Natural killer cell (primary cell): ENCODE results near the gene SMAD4. TPM values are rescaled to one million over a fixed set of nuclear protein-coding genes. Genes with fewer than 3 reads are reported as not detected.

Experiments used
- ATAC-seq, 3 donors: fragments of 150-1000 bp in 2 of 3; fragments of 200-7000 bp in 1 of 3; cut with Tn5 transposase; 1 replicate in 1 of 3; 2 replicates in 2 of 3; pipeline ENCODE4 v1.10.0; 2021; ENCODE audit warnings: mild to moderate bottlenecking in 2 of 3, moderate library complexity in 2 of 3
- DNase-seq, 2 donors: peaks; one replicate each; pipeline versions ENCODE4 v3.0.0 to v3.0.0-alpha.2; 2013 to 2021; ENCODE audit warnings: mixed read lengths in 1 of 2
- H3K27ac ChIP-seq: one replicate; pipeline ENCODE4 v1.5.1; 2013; ENCODE audit warnings: mild to moderate bottlenecking, low read length
- H3K27me3 ChIP-seq: one replicate; pipeline ENCODE4 v1.6.1; 2013; ENCODE audit warnings: low read length; ENCODE audit not compliant: control insufficient read depth, insufficient read depth
- H3K36me3 ChIP-seq: one replicate; pipeline ENCODE4 v1.6.1; 2013; ENCODE audit warnings: low read length; ENCODE audit not compliant: control insufficient read depth, insufficient read depth
- H3K4me1 ChIP-seq: one replicate; pipeline ENCODE4 v1.6.1; 2013; ENCODE audit warnings: low read length; ENCODE audit not compliant: control insufficient read depth, insufficient read depth
- H3K4me3 ChIP-seq: one replicate; pipeline ENCODE4 v1.5.1; 2013; ENCODE audit warnings: low read length
- H3K9me3 ChIP-seq: one replicate; pipeline ENCODE4 v1.6.1; 2013; ENCODE audit warnings: low read length; ENCODE audit not compliant: control insufficient read depth, insufficient read depth
- H3K27ac Mint-ChIP-seq, 2 donors: one replicate each; pipeline ENCODE4 v1.8.0; 2022; ENCODE audit warnings: mild to moderate bottlenecking in 2 of 2, mixed read lengths in 2 of 2, moderate library complexity in 1 of 2
- H3K27me3 Mint-ChIP-seq, 2 donors: one replicate each; pipeline ENCODE4 v1.8.0; 2022; ENCODE audit warnings: low read depth in 2 of 2, mixed read lengths in 2 of 2
- H3K36me3 Mint-ChIP-seq: one replicate; pipeline ENCODE4 v1.8.0; 2022; ENCODE audit warnings: mixed read lengths
- H3K4me1 Mint-ChIP-seq, 2 donors: one replicate each; pipeline ENCODE4 v1.8.0; 2022; ENCODE audit warnings: mixed read lengths in 2 of 2
- H3K4me3 Mint-ChIP-seq: one replicate; pipeline ENCODE4 v1.8.0; 2022; ENCODE audit warnings: mild to moderate bottlenecking, moderate library complexity, mixed read lengths
- H3K9me3 Mint-ChIP-seq, 2 donors: one replicate each; pipeline ENCODE4 v1.8.0; 2022; ENCODE audit warnings: mixed read lengths in 2 of 2
- WGBS: methylation state at CpG from one replicate; pipeline ENCODE4 v1.1.7; 2013; ENCODE audit warnings: missing lambda C conversion rate; ENCODE audit not compliant: insufficient coverage; 5-methylcytosine and 5-hydroxymethylcytosine counted together
- intact Hi-C: fragments of 100-400 bp; cut with micrococcal nuclease; formaldehyde crosslinking; loops from one replicate; pipeline ENCODE4 v1.14.2; 2022
- total RNA-seq, 4 donors: library from RNA; stranded (reverse); fragments of 120-200 nt in 1 of 4; gene quantifications; one replicate each; pipeline versions ENCODE4 v1.2.3 to v1.2.4, GENCODE V29; 2013 to 2022
- TF ChIP-seq, protein P1 (sequence below): fragments of 200-600 bp; IDR thresholded peaks from one replicate; pipeline ENCODE4 v1.8.0; 2022; ENCODE audit warnings: antibody characterized with exemption

SMAD4 gene
- total RNA-seq, 3 donors from 2014 or later (not counting 1 experiment from before 2014, with no cell fraction given): 63.4 to 92.7 (median 73.8) TPM

DNA sequence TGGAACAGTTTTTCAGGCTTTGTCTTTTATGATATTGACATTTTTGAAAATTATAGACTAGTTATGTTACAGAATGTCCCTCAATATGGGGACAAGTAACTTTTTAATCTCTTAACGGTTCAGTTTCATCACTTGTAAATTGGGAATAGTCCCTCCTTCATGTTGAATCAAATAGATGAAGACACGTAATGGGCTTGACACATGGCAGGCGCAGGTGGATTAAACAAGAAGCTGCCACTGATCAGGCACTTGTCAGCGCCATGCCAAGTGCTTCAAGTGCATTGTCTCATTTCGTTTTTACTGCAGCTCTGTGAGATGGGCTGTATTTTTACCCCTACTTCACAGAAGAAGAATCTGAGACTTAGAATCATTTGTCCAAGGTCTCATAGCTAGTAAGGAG, 9.5 kb upstream of the SMAD4 start:
- no peaks in the 10 kb centered on the region for H3K27me3 Mint-ChIP-seq

DNA sequence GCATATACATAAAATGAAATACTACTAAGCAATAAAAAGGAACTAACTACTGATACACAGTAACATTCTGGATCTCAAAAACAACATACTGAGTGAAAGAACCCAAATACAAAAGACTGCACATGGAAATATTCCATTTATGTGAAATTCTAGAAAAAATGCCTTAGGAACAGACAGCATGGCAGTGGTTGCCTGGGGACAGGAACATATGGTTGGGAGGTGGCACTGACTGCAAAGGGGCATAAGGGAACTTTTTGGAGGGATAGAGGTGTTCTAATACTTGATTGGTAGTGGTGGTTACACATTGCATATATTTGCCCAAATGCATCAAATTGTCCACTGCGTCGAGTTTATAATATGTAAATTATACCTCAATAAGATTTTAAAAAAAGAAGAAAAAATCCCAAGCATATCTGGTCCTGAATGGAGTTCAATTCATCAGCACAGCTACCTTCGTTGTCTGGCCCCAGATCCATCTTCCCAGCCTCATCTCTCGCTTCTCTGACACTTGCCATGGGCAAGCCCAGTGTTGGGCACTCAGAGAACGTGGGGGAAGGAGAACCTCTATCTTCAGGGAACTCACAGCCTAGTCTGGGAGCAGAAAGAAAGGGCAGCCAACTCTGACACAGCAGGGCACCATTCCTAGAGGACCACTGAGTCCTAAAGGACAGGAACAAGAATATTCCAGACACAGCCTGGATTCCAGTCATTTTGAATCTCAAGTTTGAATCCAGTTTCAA, 8.6 kb upstream of the SMAD4 start:
- DNase-seq (no peak), ATAC-seq (no peak)
- TF ChIP-seq, protein P1, sequence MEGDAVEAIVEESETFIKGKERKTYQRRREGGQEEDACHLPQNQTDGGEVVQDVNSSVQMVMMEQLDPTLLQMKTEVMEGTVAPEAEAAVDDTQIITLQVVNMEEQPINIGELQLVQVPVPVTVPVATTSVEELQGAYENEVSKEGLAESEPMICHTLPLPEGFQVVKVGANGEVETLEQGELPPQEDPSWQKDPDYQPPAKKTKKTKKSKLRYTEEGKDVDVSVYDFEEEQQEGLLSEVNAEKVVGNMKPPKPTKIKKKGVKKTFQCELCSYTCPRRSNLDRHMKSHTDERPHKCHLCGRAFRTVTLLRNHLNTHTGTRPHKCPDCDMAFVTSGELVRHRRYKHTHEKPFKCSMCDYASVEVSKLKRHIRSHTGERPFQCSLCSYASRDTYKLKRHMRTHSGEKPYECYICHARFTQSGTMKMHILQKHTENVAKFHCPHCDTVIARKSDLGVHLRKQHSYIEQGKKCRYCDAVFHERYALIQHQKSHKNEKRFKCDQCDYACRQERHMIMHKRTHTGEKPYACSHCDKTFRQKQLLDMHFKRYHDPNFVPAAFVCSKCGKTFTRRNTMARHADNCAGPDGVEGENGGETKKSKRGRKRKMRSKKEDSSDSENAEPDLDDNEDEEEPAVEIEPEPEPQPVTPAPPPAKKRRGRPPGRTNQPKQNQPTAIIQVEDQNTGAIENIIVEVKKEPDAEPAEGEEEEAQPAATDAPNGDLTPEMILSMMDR: no peak
- no peak overlapping the region for H3K27ac Mint-ChIP-seq
- peaks cover 2% of the 10 kb centered on the region for H3K36me3 ChIP-seq
- H3K4me3 ChIP-seq: no peak overlapping the region
- H3K27me3 Mint-ChIP-seq: no peaks in the 10 kb centered on the region
- intact Hi-C loops: no loop called here
- 97% methylated on average over 3 of the region's 5 CpGs for WGBS
- no peaks in the 10 kb centered on the region for H3K36me3 Mint-ChIP-seq
- no peak overlapping the region for H3K27ac ChIP-seq
- no peaks in the 10 kb centered on the region for H3K9me3 Mint-ChIP-seq
- no peak overlapping the region for H3K4me3 Mint-ChIP-seq
- peaks cover 11% of the 10 kb centered on the region in 2 donors for H3K4me1 Mint-ChIP-seq
- no peaks in the 10 kb centered on the region for H3K4me1 ChIP-seq
- no peaks in the 10 kb centered on the region for H3K27me3 ChIP-seq
- no peaks in the 10 kb centered on the region for H3K9me3 ChIP-seq

More for the DNA sequence above, 9.5 kb upstream of the SMAD4 start:
- H3K9me3 Mint-ChIP-seq: no peaks in the 10 kb centered on the region
- Histone ChIP-seq H3K4me1 (no peaks in the 10 kb centered on the region), H3K27me3 (no peaks in the 10 kb centered on the region), H3K9me3 (no peaks in the 10 kb centered on the region), H3K4me3 (no peak overlapping the region), H3K36me3 (peaks cover 2% of the 10 kb centered on the region), H3K27ac (no peak overlapping the region)
- H3K27ac Mint-ChIP-seq: no peak overlapping the region
- no peaks in the 10 kb centered on the region for H3K36me3 Mint-ChIP-seq
- intact Hi-C loops: no loop called here
- no peak overlapping the region for H3K4me3 Mint-ChIP-seq
- no peak for ATAC-seq
- H3K4me1 Mint-ChIP-seq: peaks cover 11% of the 10 kb centered on the region in 2 donors
- no peak for DNase-seq
- TF ChIP-seq, protein P1: no peak
- 88% methylated on average over 5 of the region's 5 CpGs for WGBS

DNA sequence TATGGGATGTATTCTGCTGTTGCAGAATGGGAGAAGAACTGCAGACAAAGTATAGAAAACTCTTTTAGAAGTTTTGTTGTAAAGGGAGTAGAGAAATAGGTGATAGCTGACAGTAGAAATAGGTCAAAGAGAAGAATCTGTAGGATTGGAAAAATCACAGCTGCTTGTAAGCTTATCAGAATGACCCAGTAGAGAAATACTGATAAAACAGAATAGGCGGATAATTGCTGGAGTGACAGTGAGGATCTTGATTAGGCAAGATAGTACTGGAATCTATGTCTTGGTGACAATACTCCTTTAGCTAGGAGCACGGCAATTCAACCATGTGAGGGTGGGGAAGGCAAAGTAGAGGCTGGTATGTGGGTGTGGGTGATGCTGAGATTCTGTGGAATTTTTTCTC, 4.5 kb upstream of the SMAD4 start:
- Mint-ChIP-seq H3K27ac (no peak overlapping the region), H3K4me3 (no peak overlapping the region), H3K27me3 (no peaks in the 10 kb centered on the region), H3K36me3 (no peaks in the 10 kb centered on the region), H3K9me3 (no peaks in the 10 kb centered on the region), H3K4me1 (peaks cover 19 to 23% of the 10 kb centered on the region in 2 donors)
- Histone ChIP-seq H3K27me3 (no peaks in the 10 kb centered on the region), H3K9me3 (no peaks in the 10 kb centered on the region), H3K36me3 (peaks cover 2% of the 10 kb centered on the region), H3K4me1 (peaks cover 8% of the 10 kb centered on the region), H3K27ac (no peak overlapping the region), H3K4me3 (no peak overlapping the region)
- intact Hi-C loops: no loop called here
- TF ChIP-seq, protein P1: no peak
- DNase-seq (no peak), ATAC-seq (no peak)
- WGBS: 100% methylated on average over 2 of the region's 2 CpGs
